Mesodermal cell (in vitro differentiated cells): ENCODE results near the gene GRM1.

ENCODE experiments used
- H3K27ac ChIP-seq: 2 replicates; pipeline ENCODE4 v1.7.0; 2013; ENCODE audit warnings: mild to moderate bottlenecking, low read depth, low read length, moderate library complexity; ENCODE audit not compliant: severe bottlenecking
- H3K36me3 ChIP-seq: 2 replicates; pipeline ENCODE4 v1.7.1; 2013; ENCODE audit warnings: mild to moderate bottlenecking, low read length, moderate library complexity; ENCODE audit not compliant: control insufficient read depth, insufficient read depth
- H3K4me1 ChIP-seq: one replicate; pipeline ENCODE4 v1.7.1; 2013; ENCODE audit warnings: mild to moderate bottlenecking, low read length; ENCODE audit not compliant: insufficient read depth, control insufficient read depth, poor library complexity, severe bottlenecking
- H3K4me3 ChIP-seq: 2 replicates; pipeline ENCODE4 v1.7.0; 2013; ENCODE audit warnings: low read length, control low read depth, mild to moderate bottlenecking; ENCODE audit not compliant: insufficient read depth, poor library complexity, severe bottlenecking; ENCODE audit errors: extremely low read depth
- H3K9me3 ChIP-seq: 2 replicates; pipeline ENCODE4 v1.7.1; 2013; ENCODE audit warnings: mild to moderate bottlenecking, low read length, moderate library complexity; ENCODE audit not compliant: control insufficient read depth
- WGBS, 2 experiments: methylation state at CpG; one replicate each; pipeline ENCODE4 v1.1.5; 2013; ENCODE audit warnings: missing lambda C conversion rate in 2 of 2; ENCODE audit not compliant: insufficient coverage in 2 of 2; 5-methylcytosine and 5-hydroxymethylcytosine counted together

Gene GRM1

DNA sequence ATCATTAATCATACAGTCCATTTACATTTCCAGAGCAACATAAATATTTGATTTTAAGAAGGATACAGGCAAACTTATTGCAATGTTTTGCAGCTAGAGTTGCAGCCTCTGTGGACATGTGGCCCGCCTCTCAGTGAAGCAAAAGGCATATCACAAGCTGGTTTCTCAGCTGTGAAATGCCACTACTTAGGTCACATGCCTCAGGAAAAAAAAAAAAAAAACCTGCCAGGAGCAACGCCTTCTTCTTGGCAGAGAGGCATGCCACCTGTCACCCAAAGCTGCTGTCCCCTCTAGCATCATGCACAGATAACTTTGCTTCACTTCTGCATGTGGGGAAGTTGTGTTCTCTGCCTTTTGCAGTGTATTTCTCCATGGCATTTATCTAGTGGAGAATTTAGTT is 18.5 kb downstream of the GRM1 start:
- H3K4me3 ChIP-seq, result no peak overlapping the region
- no peaks in the 10 kb centered on the region for H3K9me3 ChIP-seq
- 67 to 90% methylated on average over 1 of the region's 2 CpGs for WGBS, 2 experiments

DNA sequence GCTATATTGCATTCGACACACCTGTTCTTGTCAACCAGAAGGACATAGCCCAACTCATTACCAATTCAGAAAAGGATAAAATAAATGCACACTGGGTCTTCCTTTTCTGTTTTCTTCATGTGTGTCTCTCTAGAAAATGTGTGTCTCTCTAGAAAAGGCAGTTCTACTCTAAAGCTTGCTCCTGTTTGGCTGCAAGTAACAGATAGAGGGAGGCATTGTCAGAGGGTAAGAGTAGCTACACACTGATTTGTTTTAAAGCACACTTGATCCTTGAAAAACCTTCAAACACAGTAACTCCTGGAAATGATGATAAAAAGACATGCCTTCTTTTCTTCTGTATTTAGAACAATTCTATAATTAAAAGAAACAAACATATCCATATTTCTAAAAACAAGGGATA is 21.3 kb downstream of the GRM1 start:
- H3K36me3 ChIP-seq, result no peaks in the 10 kb centered on the region

More for the DNA sequence above, 18.5 kb downstream of the GRM1 start:
- H3K27ac ChIP-seq, result no peak overlapping the region
- no peaks in the 10 kb centered on the region for H3K36me3 ChIP-seq
- H3K4me1 ChIP-seq, result no peaks in the 10 kb centered on the region

DNA sequence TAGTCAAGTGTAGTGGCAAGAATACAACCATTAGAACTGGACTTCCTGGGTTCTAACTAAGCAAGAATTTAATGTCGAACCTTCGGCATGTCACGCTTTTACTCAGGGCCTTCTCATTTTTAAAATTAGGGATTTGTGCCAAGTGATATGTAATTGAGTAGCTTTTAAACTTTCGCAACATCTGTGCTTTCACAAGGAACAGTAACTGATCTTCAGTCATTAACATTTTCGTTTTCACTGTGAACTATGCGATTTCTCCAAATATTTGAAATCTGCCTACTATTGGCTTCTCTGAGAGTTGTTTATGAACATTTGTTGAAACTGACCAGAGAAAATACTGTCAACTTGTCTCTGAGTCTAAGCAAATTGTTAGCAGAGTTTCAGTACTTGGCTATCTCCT is 27.6 kb downstream of the GRM1 start:
- 82 to 100% methylated on average over 3 of the region's 6 CpGs for WGBS, 2 experiments
- Histone ChIP-seq H3K27ac (no peak overlapping the region), H3K9me3 (no peaks in the 10 kb centered on the region), H3K36me3 (no peaks in the 10 kb centered on the region), H3K4me1 (no peaks in the 10 kb centered on the region), H3K4me3 (no peak overlapping the region)

More for the DNA sequence above, 21.3 kb downstream of the GRM1 start:
- Histone ChIP-seq H3K4me3 (no peak overlapping the region), H3K27ac (no peak overlapping the region), H3K9me3 (no peaks in the 10 kb centered on the region), H3K4me1 (no peaks in the 10 kb centered on the region)
- WGBS, 2 experiments, result no CpG with 5 or more reads among the region's 1 CpG

DNA sequence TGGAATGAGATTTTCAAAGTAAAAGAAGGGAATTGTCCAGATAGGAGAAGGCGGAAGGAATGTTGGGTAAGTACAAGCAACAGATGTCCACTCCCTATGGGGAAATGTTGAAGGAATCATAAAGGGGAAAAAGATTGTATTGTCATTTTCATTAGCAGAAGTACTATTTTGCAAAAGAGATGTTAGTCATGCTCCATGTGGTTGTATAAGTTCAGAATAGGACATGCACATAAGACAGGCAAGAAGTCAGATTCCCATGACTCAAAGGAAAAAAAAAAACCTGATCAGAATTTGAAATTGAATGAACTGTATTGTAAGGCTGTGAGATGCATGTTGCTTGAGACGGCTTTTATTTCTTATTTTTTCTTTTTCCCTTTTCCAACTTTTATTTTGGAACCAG is 36.8 kb downstream of the GRM1 start:
- Histone ChIP-seq H3K4me1 (no peaks in the 10 kb centered on the region), H3K36me3 (no peaks in the 10 kb centered on the region), H3K27ac (no peak overlapping the region), H3K4me3 (no peak overlapping the region), H3K9me3 (no peaks in the 10 kb centered on the region)
- 100% methylated on average over 1 of the region's 2 CpGs for WGBS, 2 experiments

DNA sequence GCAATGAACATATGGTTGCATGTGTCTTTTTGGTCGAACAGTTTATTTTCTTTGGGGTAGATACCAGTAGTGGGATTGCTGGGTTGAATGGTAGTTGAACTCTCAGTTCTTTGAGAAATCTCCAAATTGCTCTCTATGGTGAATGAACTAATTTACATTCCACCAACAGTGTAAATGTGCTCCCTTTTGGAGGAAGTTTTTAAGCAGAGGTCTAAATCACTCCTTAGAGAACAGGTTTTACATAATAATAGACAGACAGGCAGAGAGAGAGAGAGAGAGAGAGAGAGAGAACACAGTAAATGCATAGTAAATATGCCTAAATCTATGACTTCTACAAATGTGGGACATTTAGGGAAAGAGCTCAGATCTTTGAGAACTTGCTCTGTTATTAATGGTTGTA is 37.6 kb downstream of the GRM1 start:
- H3K9me3 ChIP-seq, result no peaks in the 10 kb centered on the region
- H3K4me1 ChIP-seq, result no peaks in the 10 kb centered on the region
- no peak overlapping the region for H3K4me3 ChIP-seq
- no peak overlapping the region for H3K27ac ChIP-seq
- 71 to 80% methylated on average over 1 of the region's 1 CpG for WGBS, 2 experiments
- no peaks in the 10 kb centered on the region for H3K36me3 ChIP-seq

DNA sequence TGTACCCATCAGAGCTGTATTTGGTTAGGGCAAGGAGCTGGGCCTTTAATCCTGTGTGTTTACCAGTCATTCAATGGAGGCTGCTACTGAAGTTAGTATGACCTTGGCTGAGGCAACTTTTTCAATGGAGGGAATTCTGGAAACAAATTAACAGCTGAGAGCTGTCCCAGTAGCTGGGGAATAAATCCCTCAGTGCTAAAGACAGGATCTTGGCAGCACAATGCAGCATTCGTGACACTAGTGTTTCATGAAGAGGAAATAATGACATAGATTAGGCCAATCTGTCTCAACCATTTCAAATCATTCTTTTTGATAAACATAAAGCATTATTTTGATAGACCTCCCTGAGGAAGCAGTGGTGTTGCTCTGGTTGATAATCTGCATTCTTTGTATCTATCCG is 42.9 kb downstream of the GRM1 start:
- H3K4me3 ChIP-seq, result no peak overlapping the region
- no peaks in the 10 kb centered on the region for H3K9me3 ChIP-seq
- WGBS, 2 experiments, result 80 to 100% methylated on average over 1 of the region's 2 CpGs
- no peak overlapping the region for H3K27ac ChIP-seq
- no peaks in the 10 kb centered on the region for H3K36me3 ChIP-seq
- no peaks in the 10 kb centered on the region for H3K4me1 ChIP-seq

DNA sequence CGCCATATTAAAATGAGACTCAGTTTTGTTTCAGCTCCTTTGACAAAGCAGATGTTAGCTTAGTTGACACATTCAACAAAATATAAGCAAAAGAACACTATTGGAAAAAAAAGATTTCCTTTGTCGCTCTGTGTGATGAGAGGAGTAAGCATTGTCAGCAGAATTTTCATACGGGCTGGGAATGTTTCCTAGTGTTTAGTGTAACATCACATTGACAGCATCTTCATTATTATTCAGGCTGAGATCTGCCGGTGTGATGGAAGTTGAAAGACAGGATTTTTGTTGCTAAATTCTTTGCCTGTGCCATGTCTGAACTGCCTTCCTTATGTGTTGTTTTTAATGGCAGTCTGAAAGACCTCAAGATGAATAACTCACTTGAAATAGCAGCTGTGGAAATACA is 49.1 kb downstream of the GRM1 start:
- Histone ChIP-seq H3K27ac (no peak overlapping the region), H3K4me3 (no peak overlapping the region)

DNA sequence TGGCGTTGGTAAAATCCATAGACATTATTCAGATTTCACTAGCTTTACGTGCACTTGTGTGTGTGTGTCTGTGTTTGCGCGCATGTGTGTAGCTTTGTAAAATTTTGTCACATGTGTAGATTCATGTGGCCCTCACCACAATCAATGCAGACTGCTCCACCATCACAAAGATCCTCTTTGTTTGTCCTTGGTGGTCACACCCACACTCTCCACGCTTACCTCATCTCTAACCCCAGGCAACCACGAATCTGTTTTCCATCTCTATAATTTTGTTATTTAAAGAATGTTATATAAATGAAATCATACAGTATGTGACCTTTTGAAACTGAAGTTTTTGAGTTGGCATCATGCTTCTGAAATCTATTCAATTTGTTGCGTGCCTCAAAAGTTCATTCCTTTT is 58.5 kb downstream of the GRM1 start:
- Histone ChIP-seq H3K36me3 (no peaks in the 10 kb centered on the region), H3K9me3 (no peaks in the 10 kb centered on the region), H3K4me3 (no peak overlapping the region), H3K27ac (no peak overlapping the region), H3K4me1 (no peaks in the 10 kb centered on the region)
- 92% methylated on average over 2 of the region's 7 CpGs; no CpG with 5 or more reads in 1 of the 2 experiments for WGBS, 2 experiments

More for the DNA sequence above, 49.1 kb downstream of the GRM1 start:
- no peaks in the 10 kb centered on the region for H3K4me1 ChIP-seq
- whole genome bisulfite sequencing, 2 experiments, result 60% methylated on average over 1 of the region's 4 CpGs; no CpG with 5 or more reads in 1 of the 2 experiments
- H3K9me3 ChIP-seq, result no peaks in the 10 kb centered on the region
- H3K36me3 ChIP-seq, result no peaks in the 10 kb centered on the region

DNA sequence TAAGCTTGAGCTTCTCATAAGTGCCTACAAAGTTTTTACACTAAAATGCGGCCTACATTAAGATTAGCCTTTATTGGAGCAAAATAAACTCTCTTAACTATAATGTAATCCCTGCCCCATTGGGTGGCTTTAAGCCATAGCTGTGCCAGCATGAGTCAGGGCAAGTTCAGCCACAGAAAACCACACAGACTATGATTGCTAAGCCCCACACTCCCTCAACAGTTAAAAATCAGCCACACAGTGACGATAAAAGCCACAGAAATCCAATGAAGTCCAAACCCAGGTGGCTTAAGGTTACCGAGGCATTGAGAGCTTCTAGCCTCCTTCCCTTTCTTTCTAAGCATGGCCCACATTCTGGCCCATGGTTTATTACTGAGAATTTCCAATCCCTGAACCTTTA is 61.6 kb downstream of the GRM1 start:
- Histone ChIP-seq H3K36me3 (no peaks in the 10 kb centered on the region), H3K9me3 (no peaks in the 10 kb centered on the region), H3K4me3 (no peak overlapping the region), H3K4me1 (no peaks in the 10 kb centered on the region), H3K27ac (no peak overlapping the region)
- WGBS, 2 experiments, result 94 to 95% methylated on average over 2 of the region's 3 CpGs

DNA sequence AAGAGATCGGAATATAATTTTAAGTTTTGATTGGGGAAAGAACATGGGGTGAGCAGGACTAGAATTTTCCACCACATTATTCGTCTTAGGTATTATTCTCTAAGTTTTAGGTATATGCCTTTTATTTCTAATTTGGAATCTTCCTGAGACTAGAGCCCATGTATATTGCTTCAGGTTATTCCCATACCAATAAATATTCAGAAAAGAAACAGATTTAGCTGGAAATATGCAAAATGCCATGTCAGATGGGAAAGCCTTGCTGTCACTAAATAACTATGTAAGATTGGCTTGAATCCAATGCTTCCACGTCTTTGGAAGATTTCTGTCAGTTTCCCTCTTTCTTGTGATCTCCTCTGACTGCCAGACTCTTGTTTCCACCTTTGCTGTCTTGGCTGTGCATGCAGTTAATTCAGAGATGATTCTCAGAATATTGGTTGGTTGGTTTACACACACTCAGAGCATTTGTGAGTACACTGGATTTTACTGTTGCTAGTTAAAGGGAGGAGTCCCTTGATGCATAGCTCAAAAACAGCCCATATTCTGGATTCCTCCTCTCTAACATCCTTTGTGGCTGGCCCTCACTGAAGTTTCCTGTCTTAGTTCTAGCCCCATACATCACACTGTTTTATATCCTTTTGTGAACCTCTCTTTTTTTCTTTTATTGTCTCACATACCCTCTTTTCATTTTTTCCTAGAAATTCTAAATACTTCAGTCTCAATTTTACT is 64.3 kb downstream of the GRM1 start:
- H3K9me3 ChIP-seq, result no peaks in the 10 kb centered on the region
- 67 to 100% methylated on average over 1 of the region's 3 CpGs for WGBS, 2 experiments
- H3K27ac ChIP-seq, result no peak overlapping the region
- no peaks in the 10 kb centered on the region for H3K4me1 ChIP-seq
- H3K4me3 ChIP-seq, result no peak overlapping the region
- no peaks in the 10 kb centered on the region for H3K36me3 ChIP-seq

DNA sequence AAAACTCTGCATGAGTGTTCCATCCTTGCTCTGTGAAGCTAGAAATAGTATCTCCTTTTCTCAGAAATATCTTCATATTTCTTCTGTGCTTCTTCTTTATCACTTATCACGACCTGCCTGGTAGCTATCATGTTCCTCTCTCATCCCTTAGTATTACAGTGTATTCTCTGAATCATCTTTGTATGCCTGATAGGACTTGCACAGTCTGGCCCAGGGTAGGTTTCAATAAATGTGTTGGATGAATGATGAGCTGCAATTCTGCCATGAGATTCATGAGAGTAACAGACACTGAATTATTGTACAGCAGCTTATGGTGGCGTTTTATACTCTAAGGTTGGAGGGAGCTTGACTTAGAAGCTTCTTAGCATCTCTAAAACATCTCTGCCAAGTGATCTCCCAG is 66.6 kb downstream of the GRM1 start:
- Histone ChIP-seq H3K4me3 (no peak overlapping the region), H3K9me3 (no peaks in the 10 kb centered on the region), H3K36me3 (no peaks in the 10 kb centered on the region), H3K4me1 (no peaks in the 10 kb centered on the region), H3K27ac (no peak overlapping the region)
- 73 to 100% methylated on average over 1 of the region's 2 CpGs for WGBS, 2 experiments
